A673 (cell line): ENCODE data around the gene DNAH7.

Experiments
- EZH2 ChIP-seq: fragments of 200-600 bp; sonication (generic); IDR thresholded peaks from 2 replicates; pipeline ENCODE4 v1.6.1; 2017; ENCODE audit warnings: borderline replicate concordance, low read depth, mild to moderate bottlenecking, mixed read lengths, antibody characterized with exemption, low read length; ENCODE audit not compliant: poor library complexity, severe bottlenecking
- TF ChIP-seq, protein P1 (sequence below): fragments of 300-800, 200-600 bp; sonication (generic); conservative IDR thresholded peaks from 2 replicates; pipeline ENCODE4 v1.5.1; 2017; ENCODE audit warnings: low read depth, mild to moderate bottlenecking, antibody characterized with exemption, low read length, moderate library complexity, mixed read lengths

- TF ChIP-seq, protein P1, sequence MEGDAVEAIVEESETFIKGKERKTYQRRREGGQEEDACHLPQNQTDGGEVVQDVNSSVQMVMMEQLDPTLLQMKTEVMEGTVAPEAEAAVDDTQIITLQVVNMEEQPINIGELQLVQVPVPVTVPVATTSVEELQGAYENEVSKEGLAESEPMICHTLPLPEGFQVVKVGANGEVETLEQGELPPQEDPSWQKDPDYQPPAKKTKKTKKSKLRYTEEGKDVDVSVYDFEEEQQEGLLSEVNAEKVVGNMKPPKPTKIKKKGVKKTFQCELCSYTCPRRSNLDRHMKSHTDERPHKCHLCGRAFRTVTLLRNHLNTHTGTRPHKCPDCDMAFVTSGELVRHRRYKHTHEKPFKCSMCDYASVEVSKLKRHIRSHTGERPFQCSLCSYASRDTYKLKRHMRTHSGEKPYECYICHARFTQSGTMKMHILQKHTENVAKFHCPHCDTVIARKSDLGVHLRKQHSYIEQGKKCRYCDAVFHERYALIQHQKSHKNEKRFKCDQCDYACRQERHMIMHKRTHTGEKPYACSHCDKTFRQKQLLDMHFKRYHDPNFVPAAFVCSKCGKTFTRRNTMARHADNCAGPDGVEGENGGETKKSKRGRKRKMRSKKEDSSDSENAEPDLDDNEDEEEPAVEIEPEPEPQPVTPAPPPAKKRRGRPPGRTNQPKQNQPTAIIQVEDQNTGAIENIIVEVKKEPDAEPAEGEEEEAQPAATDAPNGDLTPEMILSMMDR = no peak
- TF ChIP-seq EZH2 = no peak
Observed at GRCh38 chr2:195763866-195764265, 304.8 kb downstream of the DNAH7 start.
